ENCODE results near the gene ATN1. TPM values are rescaled to one million over a fixed set of nuclear protein-coding genes. Genes with fewer than 3 reads are reported as not detected.
"Not testable (repeated sequence)": the region's sequence is repeated elsewhere in the genome, so short reads cannot be mapped to it uniquely, and the experiment has no call there.

ATN1 gene
- total RNA-seq, 2 experiments from 2014 or later, result 21.6 to 24.5 TPM

DNA sequence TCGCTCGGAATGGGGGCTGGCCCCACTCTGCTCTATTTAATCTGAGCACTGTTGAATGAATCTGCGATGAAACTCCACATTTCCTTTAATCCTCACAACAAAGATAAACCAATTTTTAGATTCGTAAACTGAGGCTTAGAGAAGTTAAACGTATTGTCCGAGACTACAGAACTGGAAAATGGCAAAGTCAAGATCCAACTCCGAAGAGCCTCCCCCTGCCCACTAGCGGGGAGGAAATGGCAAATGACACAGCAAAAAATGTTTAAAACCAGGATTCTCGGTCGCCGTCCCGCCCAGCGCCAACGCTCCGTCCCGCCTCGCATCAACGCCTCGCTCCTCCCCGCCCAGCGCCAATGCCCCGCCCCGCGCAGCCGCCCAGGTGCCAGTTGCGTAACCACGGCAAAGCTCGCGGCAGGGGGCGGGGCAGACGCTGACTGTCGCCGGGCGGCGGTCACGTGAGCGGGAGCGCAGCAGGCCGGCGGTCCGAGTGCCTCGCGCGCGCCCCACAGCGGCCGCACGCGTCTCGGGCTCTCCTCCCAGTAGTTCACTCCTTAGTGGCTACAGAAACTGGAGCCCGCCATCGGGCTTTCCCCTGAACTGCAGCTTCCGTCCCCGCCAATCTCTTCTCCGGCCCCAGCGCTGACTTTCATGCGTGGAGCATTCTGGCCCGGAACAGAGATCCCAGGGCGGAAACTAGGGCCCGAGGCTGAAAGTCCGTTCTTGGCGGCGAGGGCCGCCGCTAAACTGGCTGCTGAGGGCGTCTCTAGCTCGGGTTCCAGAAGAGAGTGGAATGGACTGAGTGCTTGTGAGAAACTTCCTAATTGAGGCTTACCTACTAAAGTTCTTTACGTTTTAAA is 36.7 kb upstream of the ATN1 start:
- Mint-ChIP-seq H3K4me3 (peak overlapping the region; percentile 82), H3K36me3 (ENCODE audit: low read depth) (peaks cover 8% of the 10 kb centered on the region), H3K27ac (peak overlapping the region; percentile 95), H3K9me3 (ENCODE audit: insufficient read depth) (no peaks in the 10 kb centered on the region), H3K27me3 (ENCODE audit: low read depth) (no peaks in the 10 kb centered on the region), H3K4me1 (ENCODE audit: low read depth) (peaks cover 29% of the 10 kb centered on the region)
- peak; percentile 99 for DNase-seq
- ATAC-seq, result peak; percentile 97
- POLR2A ChIA-PET, result interaction anchor here (0.6 to 2.1 kb wide), 23 partner anchors 9 to 220 kb away, joined by 3 to 40 read pairs (median 5); partner anchors contain the start of genes C12orf57, CDCA3, COPS7A and ENO2
- CTCF ChIA-PET, result interaction anchor here (0.8 to 4.6 kb wide), 40 partner anchors 8 to 420 kb away, joined by 3 to 94 read pairs (median 5); partner anchors contain the start of genes C12orf57, CDCA3, COPS7A and ENO2

DNA sequence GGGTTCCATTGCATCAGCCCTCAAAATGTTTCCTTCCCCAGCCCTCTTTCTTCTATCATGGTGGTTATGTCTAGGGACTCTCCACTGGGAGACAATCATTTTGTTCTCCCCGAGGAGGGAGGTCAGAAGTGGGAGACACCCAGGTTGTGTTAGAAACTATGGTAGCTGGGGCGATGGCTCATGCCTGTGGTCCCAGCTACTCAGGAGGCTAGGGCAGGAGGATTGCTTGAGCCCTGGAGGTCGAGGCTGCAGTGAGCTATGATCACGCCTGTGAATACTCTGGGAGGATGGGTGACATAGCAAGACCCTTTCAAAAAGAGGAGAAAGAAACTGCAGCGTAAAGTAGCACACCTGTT is 36.1 kb upstream of the ATN1 start:
- ChIA-PET CTCF (interaction anchor here (0.8 to 4.6 kb wide), 40 partner anchors 8 to 421 kb away, joined by 3 to 94 read pairs (median 5); partner anchors contain the start of genes C12orf57, CDCA3, COPS7A and ENO2), POLR2A (interaction anchor here (0.6 to 2.1 kb wide), 21 partner anchors 9 to 220 kb away, joined by 3 to 40 read pairs (median 5); partner anchors contain the start of genes C12orf57, CDCA3, COPS7A and ENO2)
- Mint-ChIP-seq H3K36me3 (ENCODE audit: low read depth) (peaks cover 8% of the 10 kb centered on the region), H3K4me3 (peak overlapping the region; percentile 82), H3K27ac (peak overlapping the region; percentile 95), H3K4me1 (ENCODE audit: low read depth) (peaks cover 29% of the 10 kb centered on the region), H3K27me3 (ENCODE audit: low read depth) (no peaks in the 10 kb centered on the region), H3K9me3 (ENCODE audit: insufficient read depth) (no peaks in the 10 kb centered on the region)
- no peak for ATAC-seq
- DNase-seq, result no peak

DNA sequence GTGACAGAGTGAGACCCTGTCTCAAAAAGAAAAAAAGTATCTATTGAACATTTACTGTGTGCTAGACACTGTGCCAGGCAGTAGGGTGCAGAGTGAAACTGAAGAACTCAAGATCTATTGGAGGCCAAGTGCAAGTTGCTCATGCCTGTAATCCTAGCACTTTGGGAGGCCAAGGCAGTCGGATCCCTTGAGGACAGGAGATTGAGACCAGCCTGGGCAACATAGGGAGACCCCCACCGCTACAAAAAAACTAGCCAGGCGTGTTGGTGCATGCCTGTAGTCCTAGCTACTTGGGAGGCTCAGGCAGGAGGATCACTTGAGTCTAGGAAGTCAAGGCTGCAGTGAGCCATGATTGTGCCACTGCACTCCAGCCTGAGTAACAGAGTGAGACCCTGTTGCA is 35.1 kb upstream of the ATN1 start:
- not testable (repeated sequence) for H3K4me3 Mint-ChIP-seq; H3K36me3 Mint-ChIP-seq (ENCODE audit: low read depth); H3K27me3 Mint-ChIP-seq (ENCODE audit: low read depth); H3K9me3 Mint-ChIP-seq (ENCODE audit: insufficient read depth); DNase-seq; ATAC-seq
- H3K4me1 Mint-ChIP-seq (ENCODE audit: low read depth), result peaks cover 29% of the 10 kb centered on the region
- ChIA-PET CTCF (interaction anchor here (2.0 to 4.6 kb wide), 6 partner anchors 7 to 45 kb away, joined by 6 to 94 read pairs (median 16); partner anchors contain the start of genes LRRC23, SPSB2 and TPI1), POLR2A (interaction anchor here (2.0 to 2.1 kb wide), 5 partner anchors 12 to 51 kb away, joined by 13 to 40 read pairs (median 22); partner anchors contain the start of genes C12orf57, CDCA3, LRRC23 and RNU7-1)
- peak overlapping the region; percentile 35 for H3K27ac Mint-ChIP-seq

DNA sequence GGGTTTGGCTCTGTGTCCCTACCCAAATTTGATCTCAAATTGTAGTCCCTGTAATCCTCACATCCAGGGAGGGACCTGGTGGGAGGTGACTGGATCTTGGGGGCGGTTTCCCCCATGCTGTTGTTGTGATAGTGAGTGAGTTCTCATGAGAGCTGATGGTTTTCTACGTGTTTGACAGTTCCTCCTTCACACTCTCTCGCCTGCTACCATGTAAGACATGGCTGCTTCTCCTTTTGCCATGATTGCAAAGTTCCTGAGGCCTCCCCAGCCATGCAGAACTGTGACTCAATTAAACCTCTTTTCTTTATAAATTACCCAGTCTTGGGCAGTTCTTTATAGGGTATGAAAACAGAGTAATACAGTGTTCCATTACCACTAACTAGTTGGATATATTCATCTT is 33.4 kb upstream of the ATN1 start:
- POLR2A ChIA-PET, result no interaction called here
- Mint-ChIP-seq H3K36me3 (ENCODE audit: low read depth) (peaks cover 8% of the 10 kb centered on the region), H3K4me1 (ENCODE audit: low read depth) (peaks cover 26% of the 10 kb centered on the region), H3K27ac (no peak overlapping the region), H3K27me3 (ENCODE audit: low read depth) (no peaks in the 10 kb centered on the region), H3K4me3 (no peak overlapping the region), H3K9me3 (ENCODE audit: insufficient read depth) (no peaks in the 10 kb centered on the region)
- CTCF ChIA-PET, result interaction anchor here (1.0 to 4.6 kb wide), 2 partner anchors 22 to 25 kb away, joined by 4 to 94 read pairs; partner anchors contain the start of gene SPSB2
- DNase-seq (no peak), ATAC-seq (no peak)

DNA sequence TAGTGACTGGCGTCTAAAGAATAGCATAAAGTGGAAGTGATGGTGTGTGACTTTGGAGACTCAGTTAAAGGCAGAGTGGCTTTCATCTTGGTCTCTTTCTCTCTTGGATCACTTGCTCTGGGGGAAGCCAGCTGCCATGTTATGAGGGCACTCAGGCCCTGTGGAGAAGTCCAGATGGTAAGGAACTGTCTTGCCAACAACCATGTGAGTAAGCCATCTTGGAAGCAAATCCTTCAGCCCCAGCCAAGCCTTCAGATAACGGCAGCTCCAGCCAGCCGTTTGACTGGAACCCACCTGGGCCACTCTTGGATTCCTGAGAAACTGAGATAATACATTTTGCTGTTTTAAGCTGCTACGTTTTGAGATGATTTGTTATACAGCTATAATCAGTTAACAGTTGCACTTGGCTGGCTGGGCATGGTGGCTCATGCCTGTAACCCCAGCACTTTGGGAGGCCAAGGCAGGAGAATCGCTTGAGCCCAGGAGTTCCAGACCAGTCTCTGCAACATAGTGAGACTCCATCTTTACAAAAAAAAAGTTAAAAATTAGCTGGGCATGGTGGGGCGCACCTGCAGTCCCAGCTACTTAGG is 30.8 kb upstream of the ATN1 start:
- Mint-ChIP-seq H3K4me3 (no peak overlapping the region), H3K36me3 (ENCODE audit: low read depth) (peaks cover 2% of the 10 kb centered on the region), H3K4me1 (ENCODE audit: low read depth) (peaks cover 20% of the 10 kb centered on the region), H3K27ac (no peak overlapping the region), H3K27me3 (ENCODE audit: low read depth) (no peaks in the 10 kb centered on the region), H3K9me3 (ENCODE audit: insufficient read depth) (no peaks in the 10 kb centered on the region)
- POLR2A ChIA-PET, result no interaction called here
- CTCF ChIA-PET, result interaction anchor here (1.0 to 1.7 kb wide), 4 partner anchors 11 to 33 kb away, joined by 3 to 7 read pairs (median 4); partner anchors contain the start of gene SPSB2
- ATAC-seq, result no peak
- no peak for DNase-seq

DNA sequence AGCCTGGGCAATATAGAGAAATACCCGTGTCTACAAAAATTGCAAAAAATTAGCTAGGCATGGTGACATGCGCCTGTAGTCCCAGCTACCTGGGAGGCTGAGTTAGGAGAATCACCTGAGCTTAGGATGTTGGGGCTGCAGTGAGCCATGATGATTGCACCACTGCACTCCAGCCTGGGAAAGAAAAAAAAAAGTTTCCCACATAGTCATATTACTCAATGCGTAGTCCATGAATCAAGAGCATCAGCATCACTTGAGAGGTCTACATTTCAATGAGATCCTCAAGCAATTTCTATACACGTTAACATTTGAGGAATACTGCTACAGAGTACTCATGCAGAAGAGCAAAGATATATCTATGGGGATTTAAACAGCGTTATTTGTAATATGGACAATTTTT is 28.3 kb upstream of the ATN1 start:
- POLR2A ChIA-PET, result interaction anchor here (1.2 to 1.8 kb wide), 2 partner anchors 31 to 48 kb away, joined by 3 to 5 read pairs; partner anchors contain the start of gene USP5
- Mint-ChIP-seq H3K9me3 (ENCODE audit: insufficient read depth) (no peaks in the 10 kb centered on the region), H3K36me3 (ENCODE audit: low read depth) (no peaks in the 10 kb centered on the region), H3K4me1 (ENCODE audit: low read depth) (peaks cover 14% of the 10 kb centered on the region), H3K27ac (no peak overlapping the region), H3K4me3 (no peak overlapping the region), H3K27me3 (ENCODE audit: low read depth) (no peaks in the 10 kb centered on the region)
- ATAC-seq (no peak), DNase-seq (no peak)
- CTCF ChIA-PET, result interaction anchor here (0.9 to 2.1 kb wide), 5 partner anchors 8 to 63 kb away, joined by 3 to 18 read pairs (median 3); partner anchors contain the start of genes C12orf57 and RNU7-1

DNA sequence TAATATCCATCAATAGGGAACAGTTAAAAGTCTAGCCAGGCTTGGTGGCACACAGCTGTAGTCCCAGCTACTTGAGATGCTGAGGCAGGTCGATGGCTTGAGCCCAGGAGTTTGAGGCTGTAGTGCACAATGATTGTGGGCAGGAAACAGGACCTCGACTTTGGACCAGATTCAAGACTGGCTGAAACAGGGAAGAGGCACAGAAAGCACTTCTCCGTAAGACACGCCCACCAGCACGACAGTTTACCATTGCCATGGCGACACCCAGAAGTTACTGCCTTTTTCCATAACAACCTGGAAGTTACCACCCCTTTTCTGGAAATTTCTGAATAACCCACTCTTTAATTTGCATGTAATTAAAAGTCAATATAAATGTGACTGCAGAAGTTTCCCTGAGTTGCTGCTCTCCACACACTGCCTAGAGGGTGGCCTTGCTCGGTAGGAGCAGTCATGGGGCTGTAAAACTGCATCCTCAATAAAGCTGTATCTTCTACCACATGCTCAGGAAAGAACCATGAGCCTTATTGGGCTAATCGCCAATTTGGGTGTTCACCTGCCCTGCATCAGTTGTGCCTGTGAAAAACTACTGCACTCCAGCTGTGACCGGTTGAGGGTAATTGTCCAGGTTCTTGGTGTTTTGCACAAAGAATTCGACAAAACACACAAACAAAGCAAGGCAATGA is 27.8 kb upstream of the ATN1 start:
- ChIA-PET CTCF (interaction anchor here (0.9 to 2.1 kb wide), 5 partner anchors 8 to 64 kb away, joined by 3 to 18 read pairs (median 3); partner anchors contain the start of genes C12orf57 and RNU7-1), POLR2A (interaction anchor here (1.8 kb wide), 1 partner anchor 48 kb away, joined by 5 read pairs; the partner anchor contains the start of gene USP5)
- H3K9me3 Mint-ChIP-seq (ENCODE audit: insufficient read depth), result no peaks in the 10 kb centered on the region
- ATAC-seq, result no peak
- no peak overlapping the region for H3K4me3 Mint-ChIP-seq
- H3K27me3 Mint-ChIP-seq (ENCODE audit: low read depth), result no peaks in the 10 kb centered on the region
- DNase-seq, result no peak
- H3K36me3 Mint-ChIP-seq (ENCODE audit: low read depth), result no peaks in the 10 kb centered on the region
- H3K27ac Mint-ChIP-seq, result no peak overlapping the region
- H3K4me1 Mint-ChIP-seq (ENCODE audit: low read depth), result peaks cover 14% of the 10 kb centered on the region

DNA sequence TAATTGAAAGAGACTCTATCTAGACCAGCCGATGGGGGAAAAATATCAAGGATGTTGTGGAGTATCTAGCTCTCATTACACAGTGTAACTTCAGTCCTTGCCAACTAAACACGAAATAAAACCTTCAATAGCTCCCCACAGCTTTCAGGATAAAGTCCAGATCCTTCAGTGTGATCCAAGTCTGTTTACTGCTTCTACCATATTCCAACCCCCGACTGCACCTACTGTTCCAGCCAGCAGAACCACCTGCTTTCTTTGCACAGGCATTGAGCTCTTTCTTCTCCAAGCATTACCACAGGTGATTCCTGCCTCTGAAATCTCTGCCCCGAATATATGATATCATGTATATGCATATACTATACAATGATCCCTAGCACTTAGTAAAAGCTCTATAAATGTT is 25.3 kb upstream of the ATN1 start:
- Mint-ChIP-seq H3K36me3 (ENCODE audit: low read depth) (no peaks in the 10 kb centered on the region), H3K27me3 (ENCODE audit: low read depth) (no peaks in the 10 kb centered on the region), H3K27ac (no peak overlapping the region), H3K4me1 (ENCODE audit: low read depth) (peaks cover 14% of the 10 kb centered on the region), H3K9me3 (ENCODE audit: insufficient read depth) (no peaks in the 10 kb centered on the region), H3K4me3 (no peak overlapping the region)
- CTCF ChIA-PET, result interaction anchor here (0.6 to 1.5 kb wide), 3 partner anchors 11 to 23 kb away, joined by 3 to 6 read pairs (median 3); partner anchors contain the start of gene ENO2
- POLR2A ChIA-PET, result interaction anchor here (1.3 to 1.7 kb wide), 2 partner anchors 29 to 41 kb away, joined by 4 to 5 read pairs; partner anchors contain the start of genes C12orf57, RNU7-1 and SPSB2
- DNase-seq (no peak), ATAC-seq (no peak)

DNA sequence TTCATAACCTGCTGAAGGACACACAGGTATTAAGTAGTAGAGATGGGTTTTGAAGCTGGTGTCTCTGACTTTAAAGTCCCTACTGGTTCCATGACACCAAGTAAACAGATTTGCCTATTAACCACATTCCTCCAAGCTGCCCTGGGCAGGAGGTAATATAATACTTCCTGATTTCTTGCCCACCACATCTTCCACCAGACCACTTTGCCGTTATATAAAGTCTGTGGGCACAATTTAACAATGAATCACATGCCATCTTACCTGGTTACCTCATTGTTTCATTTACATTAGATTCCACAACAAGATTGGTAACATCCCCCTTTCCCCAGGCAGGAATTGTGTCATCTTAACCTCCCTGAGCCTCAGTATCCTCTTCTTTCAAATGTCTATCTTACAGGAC is 24.0 kb upstream of the ATN1 start:
- CTCF ChIA-PET, result interaction anchor here (5.0 to 5.2 kb wide), 2 partner anchors 12 to 31 kb away, joined by 38 to 40 read pairs; partner anchors contain the start of gene SPSB2
- Mint-ChIP-seq H3K4me1 (ENCODE audit: low read depth) (peaks cover 14% of the 10 kb centered on the region), H3K36me3 (ENCODE audit: low read depth) (no peaks in the 10 kb centered on the region), H3K27me3 (ENCODE audit: low read depth) (no peaks in the 10 kb centered on the region), H3K9me3 (ENCODE audit: insufficient read depth) (no peaks in the 10 kb centered on the region), H3K4me3 (no peak overlapping the region), H3K27ac (no peak overlapping the region)
- ATAC-seq (no peak), DNase-seq (no peak)
- POLR2A ChIA-PET, result interaction anchor here (2.3 kb wide), 1 partner anchor 12 kb away, joined by 14 read pairs; no protein-coding TSS in a partner anchor

DNA sequence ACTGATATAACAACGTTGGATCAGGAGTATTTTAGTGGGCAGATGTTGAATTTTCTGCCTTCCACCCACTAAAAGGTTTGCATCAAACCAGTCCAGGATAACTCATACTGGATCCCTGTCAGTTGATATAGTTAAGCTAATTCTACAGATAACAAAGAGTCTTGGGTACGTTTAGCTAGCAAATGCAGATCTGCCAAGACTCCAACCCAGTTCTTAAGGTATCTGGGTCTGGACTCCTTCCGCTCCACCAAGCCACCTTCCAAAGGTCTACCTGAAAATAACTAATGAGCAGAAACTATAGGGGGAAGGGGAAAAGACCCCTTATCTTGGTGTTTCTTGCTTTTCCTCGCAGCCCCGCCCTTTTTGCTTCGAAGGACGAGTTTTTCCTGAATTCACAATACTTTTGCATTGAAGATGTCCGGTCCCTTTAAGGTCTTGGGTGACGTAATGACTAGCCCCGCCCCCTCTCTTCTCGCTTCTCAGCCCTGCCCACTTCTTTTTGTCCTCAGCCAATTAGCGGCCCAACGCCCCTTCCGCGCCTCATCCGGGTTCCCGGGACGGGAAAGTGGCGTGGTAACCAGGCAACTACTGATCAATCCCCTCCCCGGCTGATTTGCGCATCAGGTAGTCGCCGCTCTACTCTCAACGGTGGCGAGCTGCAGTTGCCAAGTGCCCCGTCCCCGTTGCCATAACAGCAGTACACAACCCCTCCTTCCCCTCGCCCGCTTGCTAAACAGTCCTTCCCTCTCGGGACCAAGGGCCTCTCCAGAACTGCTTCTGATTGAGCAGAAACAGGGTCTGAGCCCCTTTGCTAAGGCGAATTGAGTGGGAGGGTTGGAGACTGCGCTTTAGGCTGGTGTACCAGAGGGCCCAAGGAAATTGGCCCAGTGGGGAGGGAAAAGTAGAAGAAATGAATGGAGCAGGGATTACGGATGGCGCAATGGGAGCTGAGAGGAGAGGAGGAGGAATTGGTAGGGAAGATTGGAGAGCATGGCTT is 23.2 kb upstream of the ATN1 start, which contains the start of gene LRRC23:
TSS of gene LRRC23 (plus strand) at position 543 of the 997 bp plus-strand sequence. CDS start 812 bp downstream, outside the sequence.
- ATAC-seq (peak; percentile 95), DNase-seq (peak; percentile 99)
- ChIA-PET CTCF (interaction anchor here (0.8 to 5.2 kb wide), 5 partner anchors 13 to 205 kb away, joined by 4 to 40 read pairs (median 6); partner anchors contain the start of gene SPSB2), POLR2A (interaction anchor here (1.0 to 4.0 kb wide), 6 partner anchors 9 to 40 kb away, joined by 4 to 16 read pairs (median 9); partner anchors contain the start of genes C12orf57, ENO2, RNU7-1 and SPSB2)
- no peaks in the 10 kb centered on the region for H3K9me3 Mint-ChIP-seq (ENCODE audit: insufficient read depth)
- no peaks in the 10 kb centered on the region for H3K27me3 Mint-ChIP-seq (ENCODE audit: low read depth)
- no peak within 1 kb of the TSS for H3K27ac Mint-ChIP-seq
- H3K36me3 Mint-ChIP-seq (ENCODE audit: low read depth), result no peaks in the 10 kb centered on the region
- peaks cover 11% of the 10 kb centered on the region for H3K4me1 Mint-ChIP-seq (ENCODE audit: low read depth)
- H3K4me3 Mint-ChIP-seq, result no peak within 1 kb of the TSS
